ENCODE measurements around the gene TTLL7.
"Not testable (repeated sequence)": the region's sequence is repeated elsewhere in the genome, so short reads cannot be mapped to it uniquely, and the experiment has no call there.

Gene TTLL7

DNA sequence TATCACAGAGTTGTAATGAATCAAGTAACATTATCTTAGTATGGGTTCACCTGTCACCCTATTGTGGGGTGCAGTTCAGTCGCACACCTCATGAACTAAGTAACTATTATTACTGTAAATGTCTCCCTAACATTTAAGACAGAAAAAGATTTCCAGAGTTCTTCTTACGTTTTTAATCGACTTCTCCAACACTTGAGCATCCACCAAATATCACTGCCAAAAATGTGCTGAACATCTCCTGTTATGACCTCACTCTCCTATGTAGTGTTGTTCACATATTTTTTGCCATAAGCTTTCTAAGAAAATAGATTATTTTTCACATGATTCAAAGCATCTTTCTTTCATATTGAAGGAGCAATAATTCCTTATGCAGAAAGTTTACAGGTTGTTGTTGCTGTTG, 1.3 kb downstream of the TTLL7 start:
- DNase-seq (ENCODE audit: low read depth in 1 of 2, low spot score in 1 of 2), result no peak

DNA sequence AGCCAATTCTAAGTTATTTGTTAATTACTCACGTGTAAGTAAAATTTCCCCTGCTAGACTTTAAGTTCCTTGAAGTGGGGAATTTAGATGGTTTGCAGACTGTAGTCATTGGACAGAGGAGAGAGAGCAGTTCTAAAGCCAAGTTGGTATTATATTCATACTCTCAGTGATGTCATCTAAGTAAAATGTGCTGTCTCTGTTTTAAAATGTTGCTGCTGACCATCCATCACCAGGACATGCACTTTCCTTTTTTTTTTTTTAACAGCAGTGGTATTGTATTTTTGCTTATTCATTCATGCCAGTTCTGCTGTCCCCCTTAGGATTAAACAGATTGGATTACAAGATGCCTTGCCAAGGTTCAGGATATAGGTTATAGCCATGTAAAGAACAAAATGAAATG, 2.3 kb downstream of the TTLL7 start:
- no peak for DNase-seq (ENCODE audit: low read depth in 1 of 2, low spot score in 1 of 2)

DNA sequence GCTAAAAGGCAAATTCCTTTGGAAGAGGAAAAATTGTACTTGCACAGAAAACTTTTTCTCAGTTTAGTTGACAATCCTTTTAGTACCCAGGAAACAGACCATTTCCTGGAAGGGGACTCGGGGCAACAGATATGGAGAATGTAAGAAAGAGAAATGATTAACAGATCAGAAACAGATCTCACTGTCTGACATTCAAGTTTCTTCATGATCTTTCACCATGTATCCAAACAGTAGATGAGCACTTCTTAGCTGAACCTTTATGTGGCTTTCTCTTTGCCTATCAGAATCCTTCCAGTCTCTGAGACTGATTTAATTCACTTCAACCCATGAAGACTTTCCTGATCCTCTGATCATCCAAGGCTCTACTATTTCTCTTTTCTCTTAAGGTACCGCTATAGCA, 2.7 kb downstream of the TTLL7 start:
- DNase-seq (ENCODE audit: low read depth in 1 of 2, low spot score in 1 of 2), result no peak

DNA sequence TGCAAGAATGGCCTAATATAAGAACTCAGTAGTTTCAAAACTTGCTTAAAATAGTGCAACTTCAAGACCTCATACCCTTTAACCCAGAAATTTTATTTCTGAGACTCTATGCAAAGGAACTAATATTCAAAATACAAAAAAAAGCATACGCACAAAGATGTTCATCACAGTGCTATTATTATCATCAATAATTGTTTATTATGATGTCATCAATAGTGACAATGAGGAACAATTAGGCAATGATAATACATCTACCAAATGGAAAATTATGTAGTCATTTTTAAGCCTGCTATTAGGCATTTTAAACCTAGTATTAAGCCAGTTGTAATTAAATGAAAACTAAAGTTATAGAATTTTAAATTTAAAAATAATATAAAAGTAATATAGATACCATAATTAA, 3.3 kb downstream of the TTLL7 start:
- no peak for DNase-seq (ENCODE audit: low read depth in 1 of 2, low spot score in 1 of 2)

DNA sequence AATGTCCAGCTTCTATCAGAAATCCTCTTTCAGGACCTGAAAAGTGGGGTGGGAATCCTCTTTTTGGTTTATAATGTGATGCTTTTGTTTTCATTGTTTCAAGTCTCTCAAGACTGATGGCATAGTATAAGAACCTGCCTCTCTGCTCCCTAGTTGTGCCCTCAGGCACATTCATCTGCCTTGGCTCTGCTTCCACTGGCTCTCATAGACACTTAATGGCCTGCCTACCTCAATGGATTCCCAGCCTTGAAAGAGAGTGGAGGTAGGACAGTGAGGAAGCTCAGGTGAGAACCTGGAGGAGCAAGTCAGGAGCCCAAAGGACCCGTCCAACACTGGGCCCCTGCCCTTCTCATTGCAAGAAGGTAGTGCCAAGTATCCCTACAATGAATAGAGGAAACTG, 4.8 kb downstream of the TTLL7 start:
- DNase-seq (ENCODE audit: low read depth in 1 of 2, low spot score in 1 of 2), result no peak

DNA sequence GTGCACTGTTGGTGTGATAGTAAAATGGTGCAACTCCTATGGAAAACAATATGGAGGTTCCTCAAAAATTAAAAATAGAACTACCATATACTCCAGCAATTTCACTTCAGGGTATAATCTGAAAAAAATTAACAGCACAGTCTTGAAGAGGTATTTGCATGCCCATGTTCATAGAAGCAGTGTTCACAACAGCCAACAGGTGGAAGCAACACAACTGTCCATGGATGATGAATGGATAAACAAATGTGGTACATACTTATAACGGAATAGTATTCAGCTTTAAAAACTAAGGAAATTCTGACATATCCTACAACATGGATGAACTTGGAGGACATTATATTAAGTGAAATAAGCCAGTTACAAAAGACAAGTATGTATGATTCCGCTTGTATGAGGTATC, 8.2 kb downstream of the TTLL7 start:
- DNase-seq (ENCODE audit: low read depth in 1 of 2, low spot score in 1 of 2), result no peak

DNA sequence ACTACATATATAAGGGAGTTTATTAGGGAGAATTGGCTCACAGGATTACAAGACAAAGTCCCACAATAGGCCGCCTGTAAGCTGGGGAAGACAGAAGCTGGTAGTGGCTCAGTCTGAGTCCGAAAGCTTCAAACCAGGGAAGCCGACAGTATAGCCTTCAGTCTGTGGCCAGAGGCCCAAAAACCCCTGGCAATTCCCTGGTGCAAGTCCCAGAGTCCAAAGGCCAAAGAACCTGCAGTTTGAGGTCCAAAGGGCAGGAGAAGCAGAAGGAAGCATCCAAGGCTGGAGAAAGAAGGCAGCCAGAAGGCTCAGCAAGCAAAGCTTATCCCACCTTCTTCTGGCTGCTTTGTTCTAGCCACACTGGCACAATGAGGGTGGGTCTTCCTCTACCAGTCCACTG, 13.9 kb downstream of the TTLL7 start:
- DNase-seq (ENCODE audit: low read depth in 1 of 2, low spot score in 1 of 2), result no peak

DNA sequence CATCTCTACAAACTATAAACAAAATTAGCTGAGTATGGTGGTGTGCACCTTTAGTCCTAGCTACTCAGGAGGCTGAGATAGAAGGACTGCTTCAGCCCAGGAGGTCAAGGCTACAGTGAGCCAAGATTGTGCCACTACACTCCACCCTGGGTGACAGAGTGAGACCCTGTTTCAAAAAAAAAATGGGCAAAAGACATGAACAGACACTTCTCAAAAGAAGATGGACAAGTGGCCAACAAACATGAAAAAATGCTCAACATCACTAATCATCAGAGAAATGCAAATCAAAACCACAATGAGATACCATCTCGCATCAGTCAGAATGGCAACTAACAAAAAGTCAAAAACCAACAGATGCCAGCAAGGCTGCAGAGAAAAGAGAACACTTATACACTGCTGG, 15.0 kb downstream of the TTLL7 start:
- not testable (repeated sequence) for DNase-seq (ENCODE audit: low read depth in 1 of 2, low spot score in 1 of 2)

DNA sequence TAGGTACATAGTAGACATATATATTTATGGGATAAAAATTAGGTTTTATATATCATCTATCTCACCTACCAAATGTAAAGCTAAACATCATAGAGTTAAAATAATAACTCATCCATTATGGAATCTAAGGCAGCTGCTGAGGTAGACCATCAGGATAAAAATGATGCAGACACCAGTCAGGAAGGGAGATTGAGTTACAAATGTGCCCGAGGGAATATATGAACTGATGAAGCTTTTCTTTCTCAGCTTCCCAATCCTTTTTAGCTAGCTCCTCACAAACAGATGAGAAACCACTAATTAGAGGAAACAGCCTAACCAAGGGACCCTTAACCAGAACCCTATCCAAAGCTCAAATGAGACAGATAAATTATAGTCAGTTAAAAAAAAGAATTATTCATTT, 20.9 kb downstream of the TTLL7 start:
- DNase-seq (ENCODE audit: low read depth in 1 of 2, low spot score in 1 of 2), result no peak

DNA sequence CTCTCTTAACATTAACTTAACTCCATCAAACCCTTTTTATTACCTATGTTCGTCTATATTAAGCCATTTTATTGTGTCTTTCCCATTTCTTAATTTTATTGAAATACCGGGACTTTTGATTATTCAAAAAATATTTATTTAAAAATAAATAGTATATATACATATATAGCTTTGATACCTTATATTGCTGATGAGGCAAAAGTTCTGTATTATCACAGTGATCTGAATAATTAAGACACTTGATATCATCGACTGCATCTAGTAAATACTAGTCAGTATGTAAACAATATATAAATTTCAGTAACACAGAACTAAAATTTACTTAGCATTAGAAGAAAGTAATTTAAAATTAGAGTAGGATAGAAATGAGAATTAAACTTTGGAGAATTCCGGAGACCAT, 22.0 kb downstream of the TTLL7 start:
- no peak for DNase-seq (ENCODE audit: low read depth in 1 of 2, low spot score in 1 of 2)

DNA sequence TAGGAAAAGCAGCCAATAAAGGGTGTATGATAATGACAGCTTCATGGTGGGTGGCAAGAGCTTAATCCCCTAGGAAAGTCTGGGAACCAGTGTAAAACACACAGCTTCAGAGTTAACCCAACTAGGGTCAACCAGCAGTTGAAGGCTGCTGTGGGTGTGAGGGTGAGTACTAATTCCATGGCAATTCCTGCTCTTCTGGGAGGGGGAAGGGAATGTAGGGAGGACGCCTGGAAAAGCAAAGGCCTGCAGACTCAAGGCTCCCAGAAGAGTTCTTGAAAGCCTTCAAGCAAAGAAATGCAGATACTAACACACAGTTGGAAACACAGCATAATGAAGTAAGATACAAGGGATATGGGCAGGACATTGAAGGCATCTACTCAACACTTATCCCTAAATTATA, 28.1 kb downstream of the TTLL7 start:
- DNase-seq (ENCODE audit: low read depth in 1 of 2, low spot score in 1 of 2), result no peak

DNA sequence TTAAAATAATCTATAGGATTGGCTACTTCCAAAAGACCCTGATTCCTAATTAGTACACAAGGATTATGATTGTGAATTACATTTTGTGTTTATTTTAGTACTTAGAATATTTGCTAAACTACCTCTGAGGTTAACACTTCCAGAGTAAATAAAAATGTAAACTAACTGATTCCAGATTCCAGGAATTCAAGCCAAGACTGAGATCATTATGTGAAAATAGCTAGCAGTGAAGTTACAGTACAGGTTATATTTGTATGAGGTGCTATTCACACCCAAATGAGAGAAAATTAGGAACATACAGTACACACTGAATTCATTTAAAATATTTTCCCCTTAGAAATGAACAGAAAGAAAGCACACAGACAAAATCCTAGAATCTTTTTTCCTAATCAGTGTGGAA, 28.8 kb downstream of the TTLL7 start:
- DNase-seq (ENCODE audit: low read depth in 1 of 2, low spot score in 1 of 2), result no peak

DNA sequence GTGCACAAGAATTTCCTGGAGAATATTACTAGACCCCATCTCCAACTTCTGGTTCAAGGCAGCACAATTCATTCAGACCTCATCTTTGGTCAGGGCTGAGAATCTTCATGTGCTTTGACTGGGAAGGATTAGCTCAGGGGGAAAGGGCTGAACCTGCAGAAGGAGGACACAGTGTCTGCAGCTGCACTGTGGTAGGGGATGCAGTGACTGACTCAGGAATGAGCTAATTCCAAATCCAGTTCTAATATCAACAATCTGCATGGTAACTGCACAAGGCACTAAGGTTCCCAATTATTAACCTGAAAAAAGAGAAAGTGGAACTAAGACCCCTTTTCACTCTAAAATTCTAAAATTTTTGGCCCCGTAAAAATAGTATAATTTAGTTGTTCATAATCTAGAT, 31.6 kb downstream of the TTLL7 start:
- no peak for DNase-seq (ENCODE audit: low read depth in 1 of 2, low spot score in 1 of 2)

DNA sequence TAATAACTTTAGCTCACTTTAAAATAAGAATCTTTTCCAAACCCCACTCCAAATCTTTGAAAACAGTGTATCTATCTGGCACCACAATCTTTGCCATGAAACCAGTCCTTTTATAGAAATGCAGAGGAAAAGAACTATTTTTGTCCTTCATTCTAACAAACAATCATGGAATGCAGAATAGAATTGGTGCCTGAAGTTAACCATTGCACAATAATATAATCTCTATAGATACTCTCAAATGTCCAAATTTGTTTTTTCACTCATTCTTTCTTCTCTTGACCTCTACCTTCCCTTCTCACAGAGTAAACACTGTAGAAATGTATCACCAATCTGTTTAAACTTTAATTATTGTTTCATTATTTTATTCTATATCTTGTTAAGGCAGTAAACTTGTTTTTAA, 34.8 kb downstream of the TTLL7 start:
- DNase-seq (ENCODE audit: low read depth in 1 of 2, low spot score in 1 of 2), result no peak

DNA sequence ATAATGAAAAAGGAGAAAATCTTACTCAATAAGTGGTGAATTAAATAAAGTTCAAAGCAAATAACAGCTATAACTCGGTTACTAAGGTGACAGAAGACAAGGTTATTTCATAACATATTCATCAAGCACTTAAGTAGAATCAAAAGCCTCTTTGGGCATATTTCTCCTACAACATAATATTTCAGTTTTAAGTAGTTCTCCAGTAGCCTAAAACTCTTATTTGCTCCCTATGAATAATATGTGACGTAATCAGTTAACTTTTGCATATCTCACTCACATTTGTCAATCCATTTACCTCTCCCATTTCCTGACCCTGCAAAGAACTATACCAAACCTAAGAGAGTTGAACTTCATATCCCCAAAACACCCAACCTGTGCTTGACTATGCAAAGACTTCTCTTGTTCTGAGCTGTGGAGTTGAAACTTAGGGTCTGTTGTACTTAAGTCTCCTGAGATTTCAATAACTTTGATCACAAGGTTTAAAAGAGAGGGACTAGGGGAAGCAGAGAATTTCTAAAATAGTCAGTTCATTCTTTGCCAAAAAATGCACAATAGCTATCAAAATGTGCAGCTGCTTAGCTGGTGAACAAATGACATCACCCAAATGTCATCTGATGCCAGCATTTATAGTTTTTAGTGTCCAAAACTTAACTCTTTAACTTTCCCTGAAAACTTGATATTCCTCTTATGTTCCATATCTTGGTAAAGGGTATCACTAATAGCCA, 37.2 kb downstream of the TTLL7 start:
- DNase-seq (ENCODE audit: low read depth in 1 of 2, low spot score in 1 of 2), result no peak

DNA sequence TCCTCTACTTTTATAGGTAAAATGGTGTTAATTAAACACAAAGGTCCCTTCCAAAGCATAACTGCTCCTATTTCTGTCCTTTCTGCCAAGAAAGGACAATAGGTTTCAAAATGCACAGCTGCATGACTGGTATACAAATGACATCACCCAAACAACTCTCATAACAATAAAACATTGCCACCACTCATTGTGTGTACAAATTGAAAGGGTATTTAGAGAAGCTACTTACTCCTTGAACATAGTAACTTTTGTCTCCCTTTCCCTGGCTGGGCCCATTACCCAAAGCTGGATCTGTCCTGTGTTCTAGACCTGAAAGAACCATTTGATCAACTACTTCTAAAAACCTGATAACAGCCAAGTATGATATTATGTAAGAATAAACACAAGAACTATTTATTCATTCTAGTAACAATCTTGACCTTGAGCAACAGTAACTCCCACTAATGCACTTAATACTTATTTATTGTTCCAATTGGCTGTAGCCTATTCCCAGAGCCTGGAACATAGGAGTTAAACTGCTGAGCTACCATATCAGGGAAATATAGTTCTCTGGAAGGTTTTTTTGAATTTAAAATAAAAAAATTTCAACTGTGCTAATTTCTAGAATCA, 38.2 kb downstream of the TTLL7 start:
- no peak for DNase-seq (ENCODE audit: low read depth in 1 of 2, low spot score in 1 of 2)

DNA sequence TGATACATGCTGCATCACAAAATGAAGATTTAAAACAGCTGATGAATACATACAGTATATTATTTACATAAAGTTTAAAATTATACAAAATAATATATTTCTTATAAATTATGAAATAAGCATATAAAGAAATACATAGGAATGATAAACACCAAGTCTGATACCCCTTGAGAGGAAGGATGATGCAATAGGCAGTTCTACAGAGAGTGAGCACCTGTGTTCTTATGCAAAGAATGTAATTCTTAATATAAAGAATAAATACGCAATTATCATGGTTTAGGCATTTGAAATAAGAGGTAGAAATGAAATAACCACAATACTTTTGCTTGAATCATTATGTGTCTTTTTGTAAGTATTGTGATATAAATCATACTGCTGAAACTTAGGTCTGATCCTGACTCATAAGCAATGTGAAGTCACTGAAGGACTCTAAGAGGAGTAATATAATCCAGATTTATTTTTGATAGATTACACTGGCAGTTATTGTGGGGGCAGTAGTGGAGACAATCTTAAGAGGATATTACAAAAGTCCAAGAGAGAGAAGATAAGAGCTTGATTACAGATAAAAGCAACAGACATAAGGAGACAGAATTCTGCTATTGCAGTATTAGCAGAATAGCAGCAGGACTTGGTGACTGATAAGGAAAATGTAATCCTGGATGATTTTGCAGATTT, 39.0 kb downstream of the TTLL7 start:
- DNase-seq (ENCODE audit: low read depth in 1 of 2, low spot score in 1 of 2), result no peak

DNA sequence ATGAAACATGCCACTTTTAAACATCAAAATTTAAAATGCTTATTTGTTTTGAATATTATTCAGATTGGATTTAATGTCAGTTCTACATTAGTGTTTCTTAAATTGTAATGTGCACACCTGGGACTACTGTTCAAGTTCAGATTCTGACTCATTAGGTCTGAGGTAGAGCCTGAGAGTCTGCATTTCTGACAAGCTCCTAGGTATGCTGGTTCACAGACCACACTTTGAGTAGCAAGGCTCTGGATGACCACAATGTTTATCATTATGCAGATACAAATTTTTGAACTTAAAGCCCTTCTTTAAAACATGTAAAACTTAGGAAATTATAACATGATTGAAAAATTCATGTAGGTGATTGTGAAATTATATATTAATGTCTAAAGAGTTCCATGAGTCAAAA, 40.2 kb downstream of the TTLL7 start:
- no peak for DNase-seq (ENCODE audit: low read depth in 1 of 2, low spot score in 1 of 2)

DNA sequence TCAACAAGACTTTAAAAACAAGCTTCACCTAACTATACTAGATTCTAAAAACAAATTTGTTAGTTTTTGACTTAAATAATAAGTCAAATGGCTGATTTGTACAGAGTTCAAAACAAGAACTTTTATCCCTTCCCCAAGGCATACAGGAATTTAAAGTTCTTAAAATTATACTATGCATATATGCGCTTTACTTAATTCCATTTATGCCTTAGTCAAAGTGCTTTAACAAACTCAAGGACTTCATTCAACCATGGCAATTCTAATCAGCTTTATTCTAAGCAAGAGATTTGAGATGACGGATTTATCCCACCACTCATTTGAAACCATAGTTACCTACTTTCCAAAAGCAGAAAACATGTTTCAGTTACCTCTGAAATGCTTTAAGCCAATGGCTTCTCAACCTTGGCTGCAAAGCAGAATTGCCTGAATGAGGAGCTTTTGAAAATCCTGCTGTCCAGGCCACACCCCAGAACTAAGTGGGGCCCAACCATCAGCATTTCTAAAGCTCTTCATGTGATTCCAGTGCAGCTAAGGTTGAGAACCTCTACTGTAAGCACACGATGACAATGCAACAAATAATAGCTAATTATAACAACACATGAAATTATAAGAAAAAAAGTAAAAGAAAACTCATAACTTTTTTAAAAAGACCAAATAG, 44.6 kb downstream of the TTLL7 start:
- DNase-seq (ENCODE audit: low read depth in 1 of 2, low spot score in 1 of 2), result no peak

DNA sequence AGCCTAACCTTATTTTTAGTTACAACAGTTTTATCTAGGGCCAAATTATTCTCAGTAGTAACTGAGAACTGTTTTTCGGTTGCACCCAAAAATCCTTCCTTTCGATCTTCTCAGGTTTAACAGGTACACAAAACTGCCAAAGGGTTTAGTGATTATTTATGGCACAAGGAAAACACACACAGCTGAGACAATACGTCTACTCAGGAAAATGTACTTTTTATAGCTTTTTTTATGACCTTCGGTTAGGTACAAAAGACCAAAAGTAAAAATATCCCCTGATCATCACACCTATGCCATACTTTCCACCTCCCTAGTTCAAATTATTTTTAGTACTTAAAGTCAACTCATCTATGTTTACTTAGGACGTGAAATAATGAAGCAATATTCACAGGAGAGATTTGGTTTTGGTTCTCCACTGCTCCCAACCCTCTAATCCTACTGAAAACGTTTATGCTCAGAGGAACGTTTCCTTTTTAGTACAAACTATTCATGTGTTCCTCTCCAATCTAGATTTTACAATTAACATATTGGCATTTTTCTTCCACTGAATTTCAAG, 48.7 kb downstream of the TTLL7 start:
- DNase-seq (ENCODE audit: low read depth in 1 of 2, low spot score in 1 of 2), result no peak

DNA sequence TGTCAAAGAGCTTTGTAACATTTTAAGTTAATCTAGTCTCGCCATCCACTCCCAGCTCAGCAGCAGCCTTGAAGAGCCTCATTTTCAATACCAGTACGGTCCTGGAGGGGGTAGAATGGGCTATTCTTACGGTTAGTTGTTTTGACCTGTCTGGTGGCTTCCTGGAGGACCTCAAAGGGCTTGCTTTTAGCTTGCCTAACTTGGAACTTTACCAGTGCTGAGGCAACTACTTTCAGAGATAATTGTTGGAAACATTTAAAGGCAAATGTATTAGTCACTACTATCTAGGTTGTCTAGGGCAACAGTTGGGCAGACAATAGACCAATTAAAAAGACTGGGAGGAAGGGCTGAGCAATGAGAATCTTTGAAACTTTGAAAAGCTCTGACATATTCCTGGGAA, 56.0 kb downstream of the TTLL7 start:
- DNase-seq (ENCODE audit: low read depth in 1 of 2, low spot score in 1 of 2), result no peak

DNA sequence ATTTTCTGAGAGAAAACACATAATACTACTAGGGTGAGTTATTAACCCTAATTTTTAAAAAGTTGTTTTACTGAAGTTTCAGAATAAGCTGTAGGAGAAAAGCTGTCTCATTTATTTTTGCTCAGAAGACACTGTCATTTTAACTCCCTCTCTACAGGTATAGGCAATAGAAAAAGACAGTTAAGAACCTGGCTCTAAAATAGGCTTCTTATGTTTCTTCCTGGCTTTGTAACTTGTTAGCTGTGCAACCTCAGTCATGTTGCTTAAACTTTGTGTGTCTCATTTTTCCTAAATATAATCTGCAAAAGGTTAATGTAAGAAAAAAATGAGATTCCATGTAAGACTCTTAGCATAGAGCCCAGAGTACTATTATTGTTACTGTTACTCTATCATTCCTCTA, 64.4 kb downstream of the TTLL7 start:
- DNase-seq (ENCODE audit: low read depth in 1 of 2, low spot score in 1 of 2), result no peak
